ENCODE measurements around the gene DEDD2. TPM values are rescaled to one million over a fixed set of nuclear protein-coding genes. Genes with fewer than 3 reads are reported as not detected.

Gene DEDD2
- total RNA-seq, 1 donor from 2014 or later: 21.3 TPM

GRCh38 chr19:42153672-42154433 is 63.6 kb downstream of the DEDD2 start:
- H3K27me3 Mint-ChIP-seq (ENCODE audit: low read depth): peaks cover 81% of the 10 kb centered on the region
- no peaks in the 10 kb centered on the region for H3K36me3 Mint-ChIP-seq
- no peaks in the 10 kb centered on the region for H3K9me3 Mint-ChIP-seq
- TF ChIP-seq, protein P1, sequence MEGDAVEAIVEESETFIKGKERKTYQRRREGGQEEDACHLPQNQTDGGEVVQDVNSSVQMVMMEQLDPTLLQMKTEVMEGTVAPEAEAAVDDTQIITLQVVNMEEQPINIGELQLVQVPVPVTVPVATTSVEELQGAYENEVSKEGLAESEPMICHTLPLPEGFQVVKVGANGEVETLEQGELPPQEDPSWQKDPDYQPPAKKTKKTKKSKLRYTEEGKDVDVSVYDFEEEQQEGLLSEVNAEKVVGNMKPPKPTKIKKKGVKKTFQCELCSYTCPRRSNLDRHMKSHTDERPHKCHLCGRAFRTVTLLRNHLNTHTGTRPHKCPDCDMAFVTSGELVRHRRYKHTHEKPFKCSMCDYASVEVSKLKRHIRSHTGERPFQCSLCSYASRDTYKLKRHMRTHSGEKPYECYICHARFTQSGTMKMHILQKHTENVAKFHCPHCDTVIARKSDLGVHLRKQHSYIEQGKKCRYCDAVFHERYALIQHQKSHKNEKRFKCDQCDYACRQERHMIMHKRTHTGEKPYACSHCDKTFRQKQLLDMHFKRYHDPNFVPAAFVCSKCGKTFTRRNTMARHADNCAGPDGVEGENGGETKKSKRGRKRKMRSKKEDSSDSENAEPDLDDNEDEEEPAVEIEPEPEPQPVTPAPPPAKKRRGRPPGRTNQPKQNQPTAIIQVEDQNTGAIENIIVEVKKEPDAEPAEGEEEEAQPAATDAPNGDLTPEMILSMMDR (IDR thresholded peaks at IDR 0.05; ENCODE audit: unreplicated experiment): no peak
- no peak for DNase-seq (ENCODE audit: low spot score in 2 of 2, unreplicated experiment in 2 of 2)
- H3K4me1 Mint-ChIP-seq: no peaks in the 10 kb centered on the region
- H3K27ac Mint-ChIP-seq: no peak overlapping the region
- H3K4me3 Mint-ChIP-seq: no peak overlapping the region

- Mint-ChIP-seq H3K36me3 (no peaks in the 10 kb centered on the region), H3K27ac (no peak overlapping the region), H3K27me3 (ENCODE audit: low read depth) (peaks cover 79% of the 10 kb centered on the region), H3K4me3 (no peak overlapping the region), H3K4me1 (no peaks in the 10 kb centered on the region), H3K9me3 (no peaks in the 10 kb centered on the region)
- TF ChIP-seq, protein P1 (IDR thresholded peaks at IDR 0.05; ENCODE audit: unreplicated experiment): no peak
- DNase-seq (ENCODE audit: low spot score in 2 of 2, unreplicated experiment in 2 of 2): no peak
These were observed 64.4 kb downstream of the DEDD2 start for GRCh38 chr19:42152910-42153671.

DNA sequence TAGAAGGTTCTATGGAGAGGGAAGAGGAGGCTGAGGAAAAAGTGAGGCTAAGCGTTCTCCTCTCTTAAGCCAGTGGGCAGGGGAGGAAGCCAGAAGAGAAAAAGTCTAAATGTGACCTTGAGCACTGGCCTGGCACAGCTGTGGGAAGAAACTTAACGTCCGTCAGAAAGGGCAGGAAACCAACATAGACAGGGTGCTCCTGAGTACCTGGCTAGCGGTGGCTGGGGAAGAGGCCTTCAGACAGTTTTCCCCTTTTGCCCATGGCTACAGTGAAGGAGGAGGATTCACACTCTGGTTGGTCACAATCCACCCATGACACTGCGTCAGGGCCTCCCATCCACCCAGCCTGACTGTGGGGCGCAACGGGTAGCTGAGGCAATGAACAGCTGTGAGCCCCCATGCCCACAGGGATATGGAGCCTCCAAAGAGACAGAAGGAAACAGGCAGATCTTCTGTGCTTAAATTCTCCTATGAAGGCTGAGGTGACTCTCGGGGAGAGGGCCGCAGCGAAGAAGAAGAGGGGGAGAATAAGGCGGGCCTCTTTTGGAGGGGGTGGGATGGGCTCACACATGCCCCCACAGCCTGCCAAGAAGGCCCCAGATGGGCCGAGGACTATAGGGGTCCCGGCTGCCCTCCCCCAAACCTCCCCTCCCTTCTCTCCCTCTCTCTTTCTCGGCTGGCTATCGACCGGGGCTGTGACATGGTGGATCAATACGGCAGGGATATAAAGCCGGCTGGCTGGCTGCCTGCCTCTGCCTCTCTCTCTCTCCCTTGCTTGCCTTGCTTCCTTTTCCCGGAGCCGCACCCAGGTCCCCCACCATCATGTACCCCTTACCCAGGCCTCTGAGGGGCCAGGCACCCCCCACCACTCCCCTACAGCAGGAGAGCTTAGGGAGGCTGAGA is 65.4 kb downstream of the DEDD2 start:
- H3K4me3 Mint-ChIP-seq: no peak overlapping the region
- no peak overlapping the region for H3K27ac Mint-ChIP-seq
- H3K4me1 Mint-ChIP-seq: no peaks in the 10 kb centered on the region
- TF ChIP-seq, protein P1 (IDR thresholded peaks at IDR 0.05; ENCODE audit: unreplicated experiment): no peak
- peaks cover 79% of the 10 kb centered on the region for H3K27me3 Mint-ChIP-seq (ENCODE audit: low read depth)
- DNase-seq (ENCODE audit: low spot score in 2 of 2, unreplicated experiment in 2 of 2): no peak
- H3K9me3 Mint-ChIP-seq: no peaks in the 10 kb centered on the region
- no peaks in the 10 kb centered on the region for H3K36me3 Mint-ChIP-seq

GRCh38 chr19:42150911-42151361 is 66.5 kb downstream of the DEDD2 start:
- no peaks in the 10 kb centered on the region for H3K36me3 Mint-ChIP-seq
- no peak overlapping the region for H3K27ac Mint-ChIP-seq
- TF ChIP-seq, protein P1 (IDR thresholded peaks at IDR 0.05; ENCODE audit: unreplicated experiment): no peak
- peaks cover 79% of the 10 kb centered on the region for H3K27me3 Mint-ChIP-seq (ENCODE audit: low read depth)
- no peak overlapping the region for H3K4me3 Mint-ChIP-seq
- H3K9me3 Mint-ChIP-seq: no peaks in the 10 kb centered on the region
- DNase-seq (ENCODE audit: low spot score in 2 of 2, unreplicated experiment in 2 of 2): no peak
- no peaks in the 10 kb centered on the region for H3K4me1 Mint-ChIP-seq

DNA sequence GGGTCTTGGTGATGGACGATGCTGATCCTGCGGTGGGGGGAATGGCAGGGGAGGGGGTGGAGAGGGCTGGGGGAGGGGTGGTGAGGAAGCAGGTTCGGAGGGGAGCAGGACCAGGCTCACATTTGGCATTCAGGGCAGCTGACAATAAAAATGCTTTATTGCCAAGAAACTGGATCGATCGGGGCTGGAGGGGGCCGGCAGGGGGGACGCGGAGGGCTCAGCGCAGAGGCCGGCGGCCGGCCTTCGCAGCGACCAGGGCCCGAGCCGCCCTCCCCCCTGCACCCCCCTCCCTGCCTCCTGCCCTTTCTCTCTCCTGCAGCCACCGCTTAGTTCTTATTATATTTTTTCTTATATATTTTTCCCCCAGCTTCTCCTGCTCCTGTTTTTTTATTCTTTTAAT is 67.1 kb downstream of the DEDD2 start:
- Mint-ChIP-seq H3K9me3 (no peaks in the 10 kb centered on the region), H3K27me3 (ENCODE audit: low read depth) (peaks cover 75% of the 10 kb centered on the region), H3K36me3 (no peaks in the 10 kb centered on the region), H3K4me3 (no peak overlapping the region), H3K4me1 (no peaks in the 10 kb centered on the region), H3K27ac (no peak overlapping the region)
- TF ChIP-seq, protein P1 (IDR thresholded peaks at IDR 0.05; ENCODE audit: unreplicated experiment): no peak
- DNase-seq (ENCODE audit: low spot score in 2 of 2, unreplicated experiment in 2 of 2): no peak

Data from mesothelial cell of epicardium (in vitro differentiated cells).